Measurements from ENCODE around the gene SDS. TPM values are rescaled to one million over a fixed set of nuclear protein-coding genes. Genes with fewer than 3 reads are reported as not detected.

Gene SDS
- total and polyA plus RNA-seq, 2 of the 8 experiments (the other 6 are each of a cell fraction or from before 2014, with no cell fraction given), result 0.21 TPM; not detected in 1

- Histone ChIP-seq H3K27ac (ENCODE audit: low read depth, low read length) (no peak overlapping the region), H3K4ac (replicated peaks; ENCODE audit: insufficient read length, low read depth, low read length) (no peak overlapping the region), H3K23ac (ENCODE audit: insufficient read length) (no peak overlapping the region), H3K79me1 (ENCODE audit: low read depth, low read length) (peaks cover 4% of the 10 kb centered on the region; the same call in 1 of the 2 replicates), H2BK12ac (ENCODE audit: low read depth, low read length) (no peak overlapping the region), H3K36me3 (ENCODE audit: control insufficient read depth in 2 of 4, insufficient read depth in 4 of 4, low read length in 3 of 4) (peaks cover 0 to 7% (median 0%) of the 10 kb centered on the region in 4 experiments; a peak in 5 of 8 replicates), H2AK5ac (ENCODE audit: low read depth, low read length) (no peak overlapping the region), H4K91ac (replicated peaks; ENCODE audit: insufficient read length, low read length) (no peak overlapping the region), H3K4me2 (ENCODE audit: insufficient read depth in 1 of 2, low read depth in 2 of 2, low read length in 2 of 2) (no peak overlapping the region), H3K4me1 (replicated peaks in 1 of 4; ENCODE audit: control insufficient read depth in 3 of 4, insufficient read depth in 4 of 4, low read length in 3 of 4) (no peaks in the 10 kb centered on the region), H3K23me2 (ENCODE audit: low read depth, low read length) (peaks cover 5% of the 10 kb centered on the region; the same call in 1 of the 2 replicates), H3K18ac (ENCODE audit: extremely low read depth, low read length) (no peak overlapping the region), H3K9me3 (ENCODE audit: insufficient read depth in 2 of 2, low read depth in 1 of 2, low read length in 1 of 2) (no peaks in the 10 kb centered on the region), H3K79me2 (ENCODE audit: control insufficient read depth in 1 of 2, insufficient read depth in 2 of 2, low read length in 2 of 2) (no peaks in the 10 kb centered on the region), H3K27me3 (replicated peaks in 1 of 4; ENCODE audit: control insufficient read depth in 3 of 4, extremely low read depth in 1 of 4, insufficient read depth in 3 of 4, low read length in 3 of 4) (no peaks in the 10 kb centered on the region), H4K8ac (ENCODE audit: extremely low read depth, insufficient read depth, low read length) (no peak overlapping the region), H4K20me1 (replicated peaks in 1 of 2; ENCODE audit: control insufficient read depth in 1 of 2, insufficient read depth in 2 of 2, low read length in 2 of 2) (peaks cover 2 to 7% of the 10 kb centered on the region in 2 experiments), H2BK15ac (ENCODE audit: low read length) (no peak overlapping the region), H3K14ac (ENCODE audit: insufficient read length) (no peak overlapping the region), H2BK5ac (ENCODE audit: low read depth, low read length) (no peak overlapping the region), H3K4me3 (ENCODE audit: extremely low read depth in 1 of 4, insufficient read depth in 2 of 4, low read depth in 3 of 4, low read length in 4 of 4) (no peak overlapping the region), H2BK120ac (replicated peaks; ENCODE audit: low read depth, low read length) (no peak overlapping the region), H2BK20ac (ENCODE audit: low read length) (no peak overlapping the region), H4K5ac (ENCODE audit: insufficient read length, low read depth, low read length) (no peak overlapping the region), H3K56ac (replicated peaks; ENCODE audit: insufficient read length, low read depth, low read length) (peak overlapping the region; percentile 92), H2AFZ (ENCODE audit: low read length) (no peak overlapping the region), H3K9ac (replicated peaks in 1 of 4; ENCODE audit: extremely low read depth in 1 of 4, low read depth in 3 of 4, low read length in 3 of 4) (no peak overlapping the region)
- WGBS, 2 experiments (ENCODE audit: extremely low coverage in 1 of 2, insufficient coverage in 1 of 2, insufficient read length in 1 of 2, insufficient replicate concordance in 2 of 2, low coverage in 1 of 2, low lambda C conversion rate in 2 of 2, missing lambda C conversion rate in 1 of 2), result 80 to 100% methylated on average over 2 to 3 of the region's 3 CpGs
- CTCF ChIA-PET (ENCODE audit: partially characterized antibody), result no interaction called here
- POLR2A ChIA-PET (ENCODE audit: partially characterized antibody), result no interaction called here
- FAIRE-seq (no peak), DNase-seq (ENCODE audit: low read depth in 1 of 2, low spot score in 2 of 2) (no peak)
- TF ChIP-seq CHD1 (IDR thresholded peaks at IDR 0.05; ENCODE audit: low read depth, low read length) (no peak), POU5F1 (IDR thresholded peaks at IDR 0.05; ENCODE audit: low read depth, low read length) (no peak), EZH2 (IDR thresholded peaks at IDR 0.05; ENCODE audit: low read depth, low read length, severe bottlenecking) (no peak), MAX (IDR thresholded peaks at IDR 0.05) (no peak), CEBPB (IDR thresholded peaks at IDR 0.05; ENCODE audit: low read depth, low read length) (no peak), EP300 (IDR thresholded peaks at IDR 0.05; ENCODE audit: borderline replicate concordance in 1 of 2, low read depth in 2 of 2, low read length in 2 of 2) (no peak), ATF3 (IDR thresholded peaks at IDR 0.05; ENCODE audit: insufficient read depth, low read depth, low read length) (no peak), CHD2 (IDR thresholded peaks at IDR 0.05; ENCODE audit: low read length) (no peak), SP1 (IDR thresholded peaks at IDR 0.05; ENCODE audit: low read depth, low read length) (no peak), E2F6 (IDR thresholded peaks at IDR 0.05) (no peak), TEAD4 (IDR thresholded peaks at IDR 0.05; ENCODE audit: low read depth, low read length) (no peak), RFX5 (IDR thresholded peaks at IDR 0.05; ENCODE audit: borderline replicate concordance, low read depth, low read length) (no peak), GABPA (IDR thresholded peaks at IDR 0.05; ENCODE audit: borderline replicate concordance, insufficient read depth, low read length) (no peak), BACH1 (IDR thresholded peaks at IDR 0.05; ENCODE audit: low read length) (no peak)
Observed at GRCh38 chr12:113373440-113373839, 30.2 kb downstream of the SDS start.
